HepG2 (cell line): ENCODE results near the gene ZNF274.

Experiments used
- ATF3 ChIP-seq: sonication (generic); formaldehyde crosslinking; IDR thresholded peaks from 2 replicates; pipeline ENCODE4 v1.4.0; 2020; ENCODE audit warnings: missing genetic modification reagents
- JUND ChIP-seq: sonication (generic); formaldehyde crosslinking; IDR thresholded peaks from 2 replicates; pipeline ENCODE4 v1.8.0; 2022; ENCODE audit warnings: mild to moderate bottlenecking, missing genetic modification reagents
- POLR2A ChIP-seq, 2 experiments: IDR thresholded peaks; 2 replicates each; pipeline ENCODE4 v1.6.1; 2011; ENCODE audit warnings: low read depth in 2 of 2, low read length in 2 of 2, mild to moderate bottlenecking in 1 of 2, moderate library complexity in 1 of 2; ENCODE audit not compliant: insufficient read depth in 1 of 2
- REST ChIP-seq, 2 experiments: IDR thresholded peaks; 2 replicates each; pipeline ENCODE4 v1.6.1; 2011 to 2012; ENCODE audit warnings: low read length in 2 of 2, borderline replicate concordance in 1 of 2, low read depth in 1 of 2, mild to moderate bottlenecking in 1 of 2, moderate library complexity in 1 of 2
- SMC3 ChIP-seq: IDR thresholded peaks from 2 replicates; pipeline ENCODE4 v1.6.1; 2011; ENCODE audit warnings: low read length, improper control_type of control experiment
- YY1 ChIP-seq: IDR thresholded peaks from 2 replicates; pipeline ENCODE4 v1.6.1; 2011; ENCODE audit warnings: low read length, low read depth, moderate library complexity, mild to moderate bottlenecking; ENCODE audit not compliant: insufficient read depth, insufficient replicate concordance
- ZBTB33 ChIP-seq: sonication (generic); formaldehyde crosslinking; IDR thresholded peaks from 2 replicates; pipeline ENCODE4 v1.4.0; 2020; ENCODE audit warnings: missing genetic modification reagents
- ZNF274 ChIP-seq: sonication (generic); formaldehyde crosslinking; IDR thresholded peaks from 2 replicates; pipeline ENCODE4 v1.5.1; 2020; ENCODE audit warnings: mild to moderate bottlenecking, missing genetic modification reagents
- ZNF331 ChIP-seq: sonication (generic); formaldehyde crosslinking; IDR thresholded peaks from 2 replicates; pipeline ENCODE4 v1.4.0; 2020; ENCODE audit warnings: missing genetic modification reagents
- ZNF7 ChIP-seq: IDR thresholded peaks from 2 replicates; pipeline ENCODE4 v1.6.1; 2016; ENCODE audit warnings: missing biosample characterization, missing genetic modification reagents

- TF ChIP-seq YY1, result no peak
- TF ChIP-seq SMC3, result no peak
- TF ChIP-seq ATF3 (CRISPR knock-in tag), result no peak
- TF ChIP-seq ZNF331 (CRISPR knock-in tag), result no peak
- TF ChIP-seq REST (IDR thresholded peaks at IDR 0.05; ENCODE audit: borderline replicate concordance in 1 of 2, low read depth in 1 of 2, low read length in 2 of 2), result no peak
- TF ChIP-seq JUND, result no peak
- TF ChIP-seq ZBTB33 (CRISPR knock-in tag), result no peak
- TF ChIP-seq POLR2A (IDR thresholded peaks at IDR 0.05; ENCODE audit: insufficient read depth in 1 of 2, low read depth in 2 of 2, low read length in 2 of 2), result no peak
- no peak for TF ChIP-seq ZNF274 (CRISPR knock-in tag)
- no peak for TF ChIP-seq ZNF7 (CRISPR knock-in tag)
Observed at GRCh38 chr19:58209577-58209976, 26.7 kb downstream of the ZNF274 start.
